ENCODE measurements around the gene SLC35F6. TPM values are rescaled to one million over a fixed set of nuclear protein-coding genes. Genes with fewer than 3 reads are reported as not detected.
"Not testable (repeated sequence)": the region's sequence is repeated elsewhere in the genome, so short reads cannot be mapped to it uniquely, and the experiment has no call there.

The SLC35F6 gene
- polyA plus RNA-seq, 12 donors: 6.1 to 10.3 (median 8.3) TPM; not detected in 1

GRCh38 chr2:26752656-26753055, 11.4 kb upstream of the SLC35F6 start:
- no peak for DNase-seq

- no peak for DNase-seq
Measured at GRCh38 chr2:26754539-26754938, 9.5 kb upstream of the SLC35F6 start.

GRCh38 chr2:26754972-26755670, 9.0 kb upstream of the SLC35F6 start:
- DNase-seq: no peak

- no peak for DNase-seq
Measured at GRCh38 chr2:26756337-26756736, 7.7 kb upstream of the SLC35F6 start.

DNA sequence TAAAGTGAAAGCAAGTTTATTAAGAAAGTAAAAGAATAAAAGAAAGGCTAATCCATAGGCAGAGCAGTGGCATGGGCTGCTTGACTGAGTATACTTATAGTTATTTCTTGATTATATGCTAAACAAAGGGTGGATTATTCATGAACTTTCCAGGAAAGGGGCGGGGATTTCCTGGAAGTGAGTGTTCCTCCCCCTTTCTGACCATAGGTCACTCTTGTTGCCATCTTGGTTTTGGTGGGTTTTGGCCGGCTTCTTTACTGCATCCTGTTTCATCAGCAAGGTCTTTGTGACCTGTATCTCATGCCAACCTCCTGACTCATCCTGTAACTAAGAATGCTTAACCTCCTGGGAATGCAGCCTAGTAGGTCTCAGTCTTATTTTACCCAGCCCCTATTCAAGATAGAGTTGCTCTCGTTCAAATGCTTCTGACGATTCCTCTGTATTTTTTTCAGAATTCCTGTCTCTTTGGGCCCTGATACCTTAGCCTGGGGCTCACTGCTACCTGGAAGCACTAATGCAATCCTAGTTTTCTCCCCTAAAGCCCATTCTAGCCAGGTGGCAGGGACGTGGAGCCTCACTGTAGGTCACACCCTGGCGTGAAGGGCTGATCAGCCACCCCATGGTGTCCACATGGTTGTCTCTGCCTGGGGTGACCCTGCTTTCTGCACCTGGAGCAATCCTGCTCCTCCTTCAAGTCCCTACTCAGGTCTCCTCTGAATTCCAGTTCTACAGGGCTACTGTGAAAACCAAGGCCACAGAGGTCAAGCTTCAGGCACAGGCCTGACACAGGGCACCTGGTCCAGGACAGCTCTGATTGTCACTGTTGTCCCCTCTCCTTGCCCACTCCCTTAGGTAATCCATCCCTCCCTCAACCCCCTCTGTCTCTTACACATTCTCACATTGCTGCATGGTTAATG, 6.0 kb upstream of the SLC35F6 start:
- DNase-seq: no peak

GRCh38 chr2:26758790-26759321, 5.2 kb upstream of the SLC35F6 start:
- DNase-seq: no peak

- DNase-seq: no peak
Measured at GRCh38 chr2:26759845-26760244, 4.2 kb upstream of the SLC35F6 start.

DNA sequence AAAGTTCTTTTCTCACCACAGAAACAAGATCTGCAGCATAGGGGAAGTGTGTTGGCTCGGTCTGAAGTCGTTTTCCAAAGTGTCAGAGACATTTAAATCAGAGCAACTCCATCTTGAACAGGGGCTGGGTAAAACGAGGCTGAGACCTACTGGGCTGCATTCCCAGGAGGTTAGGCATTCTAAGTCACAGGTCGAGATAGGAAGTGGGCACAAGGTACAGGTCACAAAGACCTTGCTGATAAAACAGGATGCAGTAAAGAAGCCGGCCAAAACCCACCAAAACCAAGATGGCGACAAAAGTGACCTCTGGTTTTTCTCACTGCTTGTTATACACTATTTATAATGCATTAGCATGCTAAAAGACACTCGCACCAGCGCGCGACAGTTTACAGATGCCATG, 3.1 kb upstream of the SLC35F6 start:
- not testable (repeated sequence) for DNase-seq

GRCh38 chr2:26763019-26763418, 1.1 kb upstream of the SLC35F6 start:
- DNase-seq: no peak

- DNase-seq: no peak
Measured at GRCh38 chr2:26764906-26765305, 822 bp downstream of the SLC35F6 start.

GRCh38 chr2:26765475-26766200, 1.6 kb downstream of the SLC35F6 start:
- DNase-seq: no peak

- DNase-seq: no peak
Measured at GRCh38 chr2:26767129-26767528, 3.0 kb downstream of the SLC35F6 start.

- no peak for DNase-seq
Measured at GRCh38 chr2:26767894-26768487, 3.9 kb downstream of the SLC35F6 start.

DNA sequence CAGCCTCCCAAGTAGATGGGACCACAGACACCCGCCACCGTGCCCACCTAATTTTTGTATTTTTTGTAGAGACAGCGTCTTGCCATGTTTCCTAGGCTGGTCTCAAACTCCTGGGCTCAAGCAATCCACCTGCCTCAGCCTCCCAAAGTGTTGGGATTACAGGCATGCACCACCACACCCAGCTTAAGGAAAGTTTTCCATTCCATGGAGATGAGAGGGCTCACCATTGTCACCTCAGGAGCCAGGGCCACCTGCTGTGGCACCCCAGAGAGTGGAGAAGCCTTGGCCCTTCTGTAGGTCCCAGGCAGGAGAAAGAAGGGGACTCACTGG, 4.6 kb downstream of the SLC35F6 start:
- DNase-seq: no peak

- peak; percentile 38 for DNase-seq
Measured at GRCh38 chr2:26769089-26769761, 5.1 kb downstream of the SLC35F6 start.

- no peak for DNase-seq
Measured at GRCh38 chr2:26770986-26771586, 7.0 kb downstream of the SLC35F6 start.

GRCh38 chr2:26772064-26773001, 8.2 kb downstream of the SLC35F6 start:
- peak; percentile 52 for DNase-seq

- DNase-seq: no peak
Measured at GRCh38 chr2:26776195-26776800, 12.2 kb downstream of the SLC35F6 start.

GRCh38 chr2:26778098-26778497, 14.0 kb downstream of the SLC35F6 start:
- no peak for DNase-seq
